K562 (cell line): Measurements from ENCODE around the gene MCEE. TPM values are rescaled to one million over a fixed set of nuclear protein-coding genes. Genes with fewer than 3 reads are reported as not detected.
A peak's percentile ranks its signal among the peaks of the same experiment; 100 is the strongest.

Source experiments
- ATAC-seq: fragments of 200-7000 bp; cut with Tn5 transposase; 3 replicates; pipeline ENCODE4 v1.9.1; 2020; ENCODE audit warnings: moderate library complexity
- BruUV-seq: library from RNA; stranded (reverse); fragments of 400-500 nt; replicated peaks from 2 replicates; lab custom pipeline; 2021; lab: Mats Ljungman, UMichigan
- CTCF ChIA-PET: fragments of 300-600 bp; formaldehyde crosslinking; extraction: SDS; loops from one replicate; lab custom pipeline; 2021; ENCODE audit warnings: low intra/inter-chr PET ratio; lab: Yijun Ruan, JAX
- POLR2A ChIA-PET: fragments of 300-600, 350-650 bp; sonication (Branson Sonifier 250); formaldehyde crosslinking; extraction: SDS; loops from one replicate; lab custom pipeline; 2021; ENCODE audit warnings: antibody characterized with exemption, inconsistent platforms; lab: Yijun Ruan, JAX
- DNase-seq, 4 experiments: peaks; one replicate each; pipeline versions ENCODE4 v3.0.0 to v3.0.0-alpha.2; 2011 to 2018; ENCODE audit warnings: low spot score in 3 of 4, mixed read lengths in 3 of 4; ENCODE audit errors: extremely low read depth in 1 of 4
- FAIRE-seq: peaks from 2 replicates; lab custom pipeline; 2011; peaks lifted over from hg19 to GRCh38; lab: Jason Lieb, UNC
- H2AFZ ChIP-seq: 2 replicates; pipeline ENCODE4 v1.6.0; 2011; ENCODE audit warnings: low read depth, low read length, control low read depth, inconsistent platforms
- H3K27ac ChIP-seq: fragments of 200-600 bp; 3 replicates; pipeline ENCODE4 v1.8.0; 2011; ENCODE audit warnings: low read depth, mild to moderate bottlenecking, control low read depth, inconsistent platforms, low read length, moderate library complexity, mixed read lengths; ENCODE audit errors: extremely low read depth
- H3K27me3 ChIP-seq, 2 experiments: fragments of 300-600 bp in 1 of 2; 2 replicates in 1 of 2; 3 replicates in 1 of 2; pipeline versions ENCODE4 v1.6.0 to v1.8.0; 2011; ENCODE audit warnings: inconsistent platforms in 2 of 2, low read length in 2 of 2, mild to moderate bottlenecking in 1 of 2, mixed read lengths in 1 of 2, moderate library complexity in 1 of 2; ENCODE audit not compliant: control insufficient read depth in 2 of 2, insufficient read depth in 2 of 2
- H3K36me3 ChIP-seq: fragments of 300-600 bp; 3 replicates; pipeline ENCODE4 v1.8.0; 2011; ENCODE audit warnings: mild to moderate bottlenecking, low read length, inconsistent platforms; ENCODE audit not compliant: control insufficient read depth, insufficient read depth
- H3K4me1 ChIP-seq, 2 experiments: fragments of 200-600 bp in 1 of 2; replicated peaks in 1 of 2; 2 replicates in 1 of 2; 3 replicates in 1 of 2; pipeline versions ENCODE4 v1.5.1 to v1.8.0; 2011; ENCODE audit warnings: inconsistent platforms in 2 of 2, low read length in 2 of 2, mild to moderate bottlenecking in 1 of 2, mixed read lengths in 1 of 2, moderate library complexity in 1 of 2; ENCODE audit not compliant: control insufficient read depth in 2 of 2, insufficient read depth in 2 of 2
- H3K4me2 ChIP-seq: 2 replicates; pipeline ENCODE4 v1.6.1; 2011; ENCODE audit warnings: low read length, control low read depth, inconsistent platforms, mixed read lengths; ENCODE audit not compliant: insufficient read depth
- H3K4me3 ChIP-seq: fragments of 200-600 bp; sonication (generic), shearing (Covaris generic); 2 replicates; pipeline ENCODE4 v1.5.1; 2016; ENCODE audit warnings: control low read depth, inconsistent platforms
- H3K79me2 ChIP-seq: fragments of 200-600 bp; 3 replicates; pipeline ENCODE4 v1.8.0; 2011; ENCODE audit warnings: low read length, inconsistent platforms; ENCODE audit not compliant: control insufficient read depth, insufficient read depth
- H3K9ac ChIP-seq, 2 experiments: 2 replicates each; pipeline versions ENCODE4 v1.6.0 to v1.6.1; 2011; ENCODE audit warnings: low read depth in 2 of 2, low read length in 2 of 2, control low read depth in 1 of 2, inconsistent platforms in 1 of 2, mild to moderate bottlenecking in 1 of 2, mixed read lengths in 1 of 2; ENCODE audit not compliant: insufficient read depth in 1 of 2
- H3K9me1 ChIP-seq: one replicate; pipeline ENCODE4 v1.6.0; 2011; ENCODE audit warnings: inconsistent platforms, mild to moderate bottlenecking, low read length, moderate library complexity; ENCODE audit not compliant: control insufficient read depth, insufficient read depth
- H3K9me3 ChIP-seq: replicated peaks from 2 replicates; pipeline ENCODE4 v1.5.1; 2011; ENCODE audit warnings: low read depth, low read length, inconsistent platforms; ENCODE audit not compliant: control insufficient read depth, insufficient read depth
- H4K20me1 ChIP-seq: replicated peaks from 2 replicates; pipeline ENCODE4 v1.6.1; 2011; ENCODE audit warnings: low read length, inconsistent platforms, mixed read lengths; ENCODE audit not compliant: control insufficient read depth, insufficient read depth
- CCAR2 ChIP-seq: fragments of 200-400 bp; formaldehyde crosslinking; IDR thresholded peaks from 2 replicates; pipeline ENCODE4 v1.6.1; 2017; ENCODE audit warnings: mild to moderate bottlenecking, low read depth, low read length
- ESRRA ChIP-seq: fragments of 450-650 bp; IDR thresholded peaks from 2 replicates; pipeline ENCODE4 v1.6.1; 2014; ENCODE audit warnings: low read depth, mild to moderate bottlenecking, moderate library complexity, borderline replicate concordance
- JUNB ChIP-seq: fragments of 450-650 bp; formaldehyde crosslinking; conservative IDR thresholded peaks from 2 replicates; pipeline ENCODE4 v1.4.0; 2020; ENCODE audit warnings: mild to moderate bottlenecking
- LARP7 ChIP-seq: fragments of 450-650 bp; IDR thresholded peaks from 2 replicates; pipeline ENCODE4 v1.6.1; 2016
- LEF1 ChIP-seq: fragments of 450-650 bp; IDR thresholded peaks from 2 replicates; pipeline ENCODE4 v1.6.1; 2016; ENCODE audit warnings: mild to moderate bottlenecking
- MEIS2 ChIP-seq: fragments of 450-650 bp; IDR thresholded peaks from 2 replicates; pipeline ENCODE4 v1.6.1; 2014; ENCODE audit warnings: mild to moderate bottlenecking; ENCODE audit not compliant: partially characterized antibody
- MYC ChIP-seq, 2 experiments: fragments of 250-450 bp in 1 of 2; sonication (Bioruptor Pico) in 1 of 2; IDR thresholded peaks; 2 replicates each; pipeline versions ENCODE4 v1.5.1 to v1.6.1; 2012 to 2021; ENCODE audit warnings: low read depth in 2 of 2, borderline replicate concordance in 1 of 2, improper control_type of control experiment in 1 of 2, low read length in 1 of 2, mild to moderate bottlenecking in 1 of 2, moderate library complexity in 1 of 2
- NFIX ChIP-seq: fragments of 250-450 bp; sonication (Bioruptor Pico); IDR thresholded peaks from 2 replicates; pipeline ENCODE4 v1.4.0; 2020; ENCODE audit warnings: low read depth, mild to moderate bottlenecking, moderate library complexity
- PRMT5 ChIP-seq: sonication (generic); formaldehyde crosslinking; IDR thresholded peaks from 2 replicates; pipeline ENCODE4 v1.5.0; 2020; ENCODE audit warnings: missing genetic modification reagents
- RHOXF2B ChIP-seq: fragments of 250-450 bp; sonication (Bioruptor Pico); conservative IDR thresholded peaks from 2 replicates; pipeline ENCODE4 v1.5.1; 2021
- SNIP1 ChIP-seq: fragments of 450-650 bp; IDR thresholded peaks from 2 replicates; pipeline ENCODE4 v1.7.1; 2017; ENCODE audit warnings: low read depth, mild to moderate bottlenecking
- SNRNP70 ChIP-seq: fragments of 200-400 bp; formaldehyde crosslinking; optimal IDR thresholded peaks from 2 replicates; pipeline ENCODE3; 2017; ENCODE audit warnings: low read depth, low read length
- TEAD4 ChIP-seq, 2 experiments: sonication (generic) in 1 of 2; formaldehyde crosslinking in 1 of 2; IDR thresholded peaks; 2 replicates each; pipeline versions ENCODE4 v1.6.1 to v1.8.0; 2012 to 2022; ENCODE audit warnings: borderline replicate concordance in 1 of 2, inconsistent platforms in 1 of 2, low read length in 1 of 2, mild to moderate bottlenecking in 1 of 2, missing genetic modification reagents in 1 of 2
- ZNF282 ChIP-seq: sonication (generic); formaldehyde crosslinking; IDR thresholded peaks from 2 replicates; pipeline ENCODE4 v1.8.1; 2023; ENCODE audit warnings: missing genetic modification reagents
- WGBS: fragments of 100-300 bp; shearing (Covaris generic); methylation state at CpG from one replicate; pipeline ENCODE4 v1.1.6; 2016; ENCODE audit warnings: low coverage, mixed read lengths; ENCODE audit not compliant: insufficient coverage; ENCODE audit errors: missing lambda C conversion rate; 5-methylcytosine and 5-hydroxymethylcytosine counted together
- in situ Hi-C: fragments of 300-500 bp; cut with MboI; formaldehyde crosslinking; loops from 4 replicates; pipeline ENCODE4 v1.15.0; 2018; ENCODE audit warnings: inconsistent platforms, mixed read lengths
- intact Hi-C: fragments of 100-400 bp; cut with micrococcal nuclease; formaldehyde crosslinking; loops from 2 replicates; pipeline ENCODE4 v1.14.2; 2022
- polyA plus RNA-seq, 8 experiments: library from polyadenylated mRNA; depleted of rRNA in 4 of 8; stranded (reverse) in 5 of 8; unstranded in 3 of 8; fragments of >200 nt; fragmentation: Nextera tagmentation in 2 of 8; fragmentation: Illumina TruSeq in 1 of 8; extraction: Ambion mirVana in 2 of 8; extraction: Trizol in 1 of 8; gene quantifications; 2 replicates each; pipeline versions ENCODE4 v1.2.1 to v1.2.3, GENCODE V29; 2011 to 2014; ENCODE audit warnings: inconsistent platforms in 1 of 8, missing spikeins in 1 of 8
- total RNA-seq, 7 experiments: library from RNA; depleted of rRNA in 6 of 7; stranded (reverse); fragments of >200 nt in 6 of 7; fragmentation: Illumina TruSeq in 2 of 7; extraction: Trizol in 2 of 7; gene quantifications; 2 replicates each; pipeline versions ENCODE4 v1.2.1 to v1.2.3, GENCODE V29; 2011 to 2021; ENCODE audit warnings: low replicate concordance in 1 of 7
- TF ChIP-seq, protein P1 (sequence below): fragments of 200-800 bp; sonication (Bioruptor generic); IDR thresholded peaks from 2 replicates; pipeline ENCODE4 v1.6.1; 2017; ENCODE audit warnings: missing genetic modification characterization, missing compliant biosample characterization
- TF ChIP-seq, protein P2 (sequence below): sonication (generic); formaldehyde crosslinking; IDR thresholded peaks from 2 replicates; pipeline ENCODE4 v1.8.0; 2022; ENCODE audit warnings: missing genetic modification reagents, mild to moderate bottlenecking, moderate library complexity, borderline replicate concordance

The MCEE gene
- total and polyA plus RNA-seq, 9 of the 15 experiments (the other 6 are each of a cell fraction or from before 2014, with no cell fraction given): 15.6 to 49.1 (median 24.5) TPM

DNA sequence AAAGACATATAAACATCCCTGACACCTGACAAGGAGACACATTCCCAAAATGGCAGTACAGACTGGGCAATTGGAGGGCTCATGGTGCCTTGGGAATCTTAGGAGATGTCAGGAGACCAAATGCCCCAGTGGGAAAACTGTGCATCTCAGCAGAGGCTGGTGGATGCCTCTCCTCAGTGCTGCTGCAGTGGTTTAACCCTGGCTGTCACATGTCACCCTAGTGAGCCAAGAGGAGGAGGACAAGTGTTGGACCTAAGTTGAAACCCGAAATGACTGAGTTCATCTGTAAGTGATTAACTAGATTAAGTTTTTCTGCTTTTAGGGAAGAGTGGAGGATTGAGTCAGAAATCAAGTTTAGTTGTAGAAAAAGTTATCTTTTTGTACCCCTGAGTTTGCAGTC is 66.8 kb downstream of the MCEE start:
- no peak for TF ChIP-seq JUNB (CRISPR knock-in tag)
- no peak for TF ChIP-seq TEAD4 (IDR thresholded peaks at IDR 0.05; ENCODE audit: low read length)
- TF ChIP-seq TEAD4 (CRISPR knock-in tag; IDR thresholded peaks at IDR 0.05; ENCODE audit: borderline replicate concordance): no peak
- no peak for TF ChIP-seq NFIX
- TF ChIP-seq ESRRA: no peak
- H3K36me3 ChIP-seq: no peaks in the 10 kb centered on the region
- no TSS peak for BruUV-seq
- POLR2A ChIA-PET: no interaction called here
- DNase-seq: peak in 1 of 4 experiments; percentile 4
- H3K9ac ChIP-seq: no peak overlapping the region
- H3K9me3 ChIP-seq: no peaks in the 10 kb centered on the region
- CTCF ChIA-PET: no interaction called here
- H3K4me2 ChIP-seq: no peak overlapping the region
- ATAC-seq: no peak
- no peak for FAIRE-seq
- no peak overlapping the region for H3K4me3 ChIP-seq
- no peak overlapping the region for H2AFZ ChIP-seq
- no peaks in the 10 kb centered on the region for H3K9me1 ChIP-seq
- intact Hi-C loops (no loop called here), in situ Hi-C loops (no loop called here)
- H3K4me1 ChIP-seq: peaks cover 8 to 12% of the 10 kb centered on the region in 2 experiments
- no peaks in the 10 kb centered on the region for H3K79me2 ChIP-seq
- 0% methylated on average over 1 of the region's 1 CpG for WGBS
- H3K27me3 ChIP-seq: peaks cover 11 to 30% of the 10 kb centered on the region in 2 experiments
- H4K20me1 ChIP-seq: no peaks in the 10 kb centered on the region
- no peak overlapping the region for H3K27ac ChIP-seq

- ATAC-seq (no peak), DNase-seq (peak in 2 of 4 experiments; percentile 1 to 3), FAIRE-seq (no peak)
- H3K79me2 ChIP-seq: no peaks in the 10 kb centered on the region
- no peak overlapping the region for H3K9ac ChIP-seq
- POLR2A ChIA-PET: no interaction called here
- H3K4me3 ChIP-seq: no peak overlapping the region
- H3K4me1 ChIP-seq: peaks cover 0 to 8% of the 10 kb centered on the region in 2 experiments; a peak in 2 of 5 replicates
- H3K9me3 ChIP-seq: no peaks in the 10 kb centered on the region
- H3K36me3 ChIP-seq: no peaks in the 10 kb centered on the region
- intact Hi-C loops (no loop called here), in situ Hi-C loops (no loop called here)
- CTCF ChIA-PET: no interaction called here
- H3K9me1 ChIP-seq: no peaks in the 10 kb centered on the region
- H2AFZ ChIP-seq: no peak overlapping the region
- H3K27me3 ChIP-seq: peaks cover 15 to 37% of the 10 kb centered on the region in 2 experiments
- H4K20me1 ChIP-seq: no peaks in the 10 kb centered on the region
- no peak overlapping the region for H3K27ac ChIP-seq
- no peak overlapping the region for H3K4me2 ChIP-seq
- 0% methylated on average over 3 of the region's 3 CpGs for WGBS
- no TSS peak for BruUV-seq
- no peak for TF ChIP-seq PRMT5 (CRISPR knock-in tag)
- no peak for TF ChIP-seq CCAR2
- no peak for TF ChIP-seq SNRNP70
- TF ChIP-seq LARP7: no peak
- no peak for TF ChIP-seq MEIS2
- TF ChIP-seq MYC (IDR thresholded peaks at IDR 0.05; ENCODE audit: low read depth, low read length): no peak
- no peak for TF ChIP-seq MYC (CRISPR knock-in tag; IDR thresholded peaks at IDR 0.05; ENCODE audit: borderline replicate concordance, low read depth)
- TF ChIP-seq SNIP1: no peak
- TF ChIP-seq, protein P1, sequence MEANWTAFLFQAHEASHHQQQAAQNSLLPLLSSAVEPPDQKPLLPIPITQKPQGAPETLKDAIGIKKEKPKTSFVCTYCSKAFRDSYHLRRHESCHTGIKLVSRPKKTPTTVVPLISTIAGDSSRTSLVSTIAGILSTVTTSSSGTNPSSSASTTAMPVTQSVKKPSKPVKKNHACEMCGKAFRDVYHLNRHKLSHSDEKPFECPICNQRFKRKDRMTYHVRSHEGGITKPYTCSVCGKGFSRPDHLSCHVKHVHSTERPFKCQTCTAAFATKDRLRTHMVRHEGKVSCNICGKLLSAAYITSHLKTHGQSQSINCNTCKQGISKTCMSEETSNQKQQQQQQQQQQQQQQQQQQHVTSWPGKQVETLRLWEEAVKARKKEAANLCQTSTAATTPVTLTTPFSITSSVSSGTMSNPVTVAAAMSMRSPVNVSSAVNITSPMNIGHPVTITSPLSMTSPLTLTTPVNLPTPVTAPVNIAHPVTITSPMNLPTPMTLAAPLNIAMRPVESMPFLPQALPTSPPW (CRISPR knock-in tag): no peak
- TF ChIP-seq RHOXF2B (CRISPR knock-in tag): no peak
- TF ChIP-seq, protein P2, sequence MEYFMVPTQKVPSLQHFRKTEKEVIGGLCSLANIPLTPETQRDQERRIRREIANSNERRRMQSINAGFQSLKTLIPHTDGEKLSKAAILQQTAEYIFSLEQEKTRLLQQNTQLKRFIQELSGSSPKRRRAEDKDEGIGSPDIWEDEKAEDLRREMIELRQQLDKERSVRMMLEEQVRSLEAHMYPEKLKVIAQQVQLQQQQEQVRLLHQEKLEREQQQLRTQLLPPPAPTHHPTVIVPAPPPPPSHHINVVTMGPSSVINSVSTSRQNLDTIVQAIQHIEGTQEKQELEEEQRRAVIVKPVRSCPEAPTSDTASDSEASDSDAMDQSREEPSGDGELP: no peak
- no peak for TF ChIP-seq LEF1
- TF ChIP-seq ZNF282 (CRISPR knock-in tag): no peak
These were observed 69.2 kb downstream of the MCEE start for GRCh38 chr2:71060871-71061270.
